ENCODE measurements around the gene RSPH6A.

RSPH6A gene

DNA sequence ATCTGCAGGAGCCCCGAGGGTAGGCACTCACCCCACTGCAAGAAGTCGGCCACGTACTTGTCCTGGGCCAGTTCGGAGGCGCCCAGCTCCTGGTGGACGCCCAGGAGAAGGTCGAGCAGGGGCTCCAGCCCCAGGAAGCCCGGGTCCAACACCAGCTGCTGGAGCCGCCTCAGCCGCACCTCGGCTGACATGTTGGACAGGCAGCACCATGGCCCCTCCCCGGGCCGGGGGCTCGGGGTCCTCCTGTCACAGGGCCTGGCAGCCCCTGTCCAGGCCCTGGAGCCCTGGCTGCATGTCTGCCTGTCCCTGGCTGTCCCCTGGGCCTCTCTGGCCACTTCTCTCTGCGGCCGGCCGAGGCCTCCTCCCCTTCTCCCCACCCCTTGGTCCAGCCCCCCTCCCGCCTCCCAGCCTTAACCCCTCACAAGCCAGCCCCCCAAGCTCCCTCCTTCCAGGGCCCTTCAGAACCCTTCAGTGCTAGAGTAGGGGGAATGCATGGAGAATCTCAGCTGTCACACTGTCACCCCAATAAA, 32.9 kb downstream of the RSPH6A start, which contains the start of gene DMPK:
Gene DMPK, minus strand, starts transcription at position 329 of the 530 bp plus-strand sequence. Its CDS starts 138 bp downstream, at position 191.
- H3K4me3 ChIP-seq (ENCODE audit: control insufficient read depth, low read depth, low read length), result peak within 1 kb of the TSS; percentile 72
- DNase-seq (ENCODE audit: low read depth), result no peak
- TF ChIP-seq, protein P1, sequence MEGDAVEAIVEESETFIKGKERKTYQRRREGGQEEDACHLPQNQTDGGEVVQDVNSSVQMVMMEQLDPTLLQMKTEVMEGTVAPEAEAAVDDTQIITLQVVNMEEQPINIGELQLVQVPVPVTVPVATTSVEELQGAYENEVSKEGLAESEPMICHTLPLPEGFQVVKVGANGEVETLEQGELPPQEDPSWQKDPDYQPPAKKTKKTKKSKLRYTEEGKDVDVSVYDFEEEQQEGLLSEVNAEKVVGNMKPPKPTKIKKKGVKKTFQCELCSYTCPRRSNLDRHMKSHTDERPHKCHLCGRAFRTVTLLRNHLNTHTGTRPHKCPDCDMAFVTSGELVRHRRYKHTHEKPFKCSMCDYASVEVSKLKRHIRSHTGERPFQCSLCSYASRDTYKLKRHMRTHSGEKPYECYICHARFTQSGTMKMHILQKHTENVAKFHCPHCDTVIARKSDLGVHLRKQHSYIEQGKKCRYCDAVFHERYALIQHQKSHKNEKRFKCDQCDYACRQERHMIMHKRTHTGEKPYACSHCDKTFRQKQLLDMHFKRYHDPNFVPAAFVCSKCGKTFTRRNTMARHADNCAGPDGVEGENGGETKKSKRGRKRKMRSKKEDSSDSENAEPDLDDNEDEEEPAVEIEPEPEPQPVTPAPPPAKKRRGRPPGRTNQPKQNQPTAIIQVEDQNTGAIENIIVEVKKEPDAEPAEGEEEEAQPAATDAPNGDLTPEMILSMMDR (IDR thresholded peaks at IDR 0.05; ENCODE audit: control insufficient read depth, insufficient read depth, low read depth, low read length, missing control alignments), result no peak

DNA sequence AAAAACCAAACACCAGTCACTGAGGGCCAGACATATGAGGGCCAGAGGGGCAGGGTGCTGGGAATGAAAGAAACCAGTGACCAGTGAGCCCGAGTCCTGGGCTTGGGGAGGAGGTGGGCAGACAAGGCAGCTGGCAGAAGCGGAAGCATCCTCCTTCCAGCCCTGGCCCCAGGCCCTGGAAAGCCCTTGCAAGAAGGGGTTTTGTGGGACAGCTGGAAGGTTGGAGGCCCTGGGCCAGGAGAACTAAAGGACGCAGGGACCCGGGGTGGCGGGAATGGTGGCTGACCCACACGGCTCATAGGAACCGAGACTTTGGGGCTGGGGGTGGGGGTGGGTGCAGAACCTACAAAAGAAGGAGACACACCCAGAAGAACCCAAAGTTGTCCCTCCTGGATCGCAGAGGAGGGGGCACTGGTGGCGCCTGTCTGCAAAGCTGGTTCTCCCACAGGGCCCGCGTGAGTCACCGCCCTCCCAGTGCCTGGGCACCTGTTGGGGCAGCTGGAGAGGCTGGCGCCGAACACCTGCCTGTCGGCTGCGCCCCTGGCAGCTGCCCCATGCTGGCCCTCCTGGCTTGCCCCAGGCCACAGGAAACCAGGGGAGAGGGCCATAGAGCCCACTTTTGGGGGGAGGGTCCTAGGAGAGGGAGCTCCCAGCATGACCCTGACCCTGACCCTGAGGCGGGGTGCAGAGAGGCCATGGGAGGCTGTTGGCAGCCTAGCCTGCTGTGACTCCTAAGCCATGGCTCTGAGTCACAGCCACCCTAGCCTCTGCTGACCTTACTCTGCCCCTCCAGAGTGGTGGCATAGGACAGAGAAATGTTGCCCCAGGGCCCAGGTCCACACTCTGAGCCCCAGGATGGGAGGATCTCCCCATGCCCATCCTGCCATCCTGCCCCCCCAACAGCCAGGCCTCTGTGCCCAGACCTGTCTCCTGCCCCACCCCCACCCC, 33.6 kb downstream of the RSPH6A start:
- peak overlapping the region; percentile 72 for H3K4me3 ChIP-seq (ENCODE audit: control insufficient read depth, low read depth, low read length)
- DNase-seq (ENCODE audit: low read depth), result no peak
- TF ChIP-seq, protein P1 (IDR thresholded peaks at IDR 0.05; ENCODE audit: control insufficient read depth, insufficient read depth, low read depth, low read length, missing control alignments), result no peak

DNA sequence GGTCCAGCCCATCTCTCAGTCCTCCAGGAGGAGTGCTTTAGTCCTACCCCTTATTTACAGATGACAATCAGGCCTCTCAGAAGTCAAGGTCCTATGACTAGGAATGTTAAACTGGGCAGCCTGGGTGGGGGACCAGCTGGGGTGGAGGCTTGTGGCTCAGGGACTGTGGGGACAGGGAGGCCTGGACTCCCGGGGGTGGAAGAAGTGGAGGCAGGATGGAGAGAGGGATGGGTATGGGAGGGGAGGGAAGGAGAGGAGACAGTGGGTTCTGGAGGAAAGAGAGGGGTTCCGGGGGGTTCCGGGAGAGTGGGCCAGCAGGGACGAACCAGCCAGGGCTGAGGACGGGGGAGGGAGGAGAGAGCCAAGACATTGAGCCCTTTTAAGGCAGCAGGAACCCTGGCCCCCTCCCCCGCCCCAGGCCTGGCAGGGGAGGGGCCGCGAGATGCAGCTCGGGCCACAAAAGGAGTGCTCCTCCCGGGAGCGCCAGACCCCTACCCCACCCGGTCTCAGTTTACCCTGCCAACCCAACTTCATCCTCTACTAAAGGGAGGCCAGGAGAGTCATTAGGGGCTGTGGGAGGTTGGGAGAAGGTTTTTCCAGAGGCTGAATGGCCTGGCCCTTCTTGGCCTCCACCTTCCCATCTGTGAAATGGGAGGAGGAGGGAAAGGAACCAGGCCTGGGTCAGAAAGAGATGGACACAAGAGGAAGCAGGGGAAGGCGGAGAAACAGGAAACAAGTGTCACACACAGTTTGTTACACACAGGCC, 34.5 kb downstream of the RSPH6A start:
- H3K4me3 ChIP-seq (ENCODE audit: control insufficient read depth, low read depth, low read length), result peak overlapping the region; percentile 72
- DNase-seq (ENCODE audit: low read depth), result no peak
- TF ChIP-seq, protein P1 (IDR thresholded peaks at IDR 0.05; ENCODE audit: control insufficient read depth, insufficient read depth, low read depth, low read length, missing control alignments), result no peak

DNA sequence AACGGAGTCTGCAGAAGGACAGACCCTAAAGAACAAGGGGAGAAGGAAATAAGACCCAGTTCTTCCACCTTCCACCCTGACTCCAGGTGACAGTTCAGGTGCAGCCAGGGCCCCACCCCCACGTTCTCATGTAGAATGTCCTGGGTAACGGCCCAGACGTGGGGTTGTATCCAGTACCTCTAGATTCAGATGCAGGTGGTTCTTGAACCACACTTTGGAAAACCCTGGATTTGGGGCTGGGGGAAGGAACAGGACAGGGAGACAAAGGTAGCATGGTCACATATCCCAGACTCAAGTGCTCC, 35.0 kb downstream of the RSPH6A start:
- no peak for DNase-seq (ENCODE audit: low read depth)
- H3K4me3 ChIP-seq (ENCODE audit: control insufficient read depth, low read depth, low read length), result peak overlapping the region; percentile 72; the same call in 1 of the 2 replicates
- TF ChIP-seq, protein P1 (IDR thresholded peaks at IDR 0.05; ENCODE audit: control insufficient read depth, insufficient read depth, low read depth, low read length, missing control alignments), result no peak

DNA sequence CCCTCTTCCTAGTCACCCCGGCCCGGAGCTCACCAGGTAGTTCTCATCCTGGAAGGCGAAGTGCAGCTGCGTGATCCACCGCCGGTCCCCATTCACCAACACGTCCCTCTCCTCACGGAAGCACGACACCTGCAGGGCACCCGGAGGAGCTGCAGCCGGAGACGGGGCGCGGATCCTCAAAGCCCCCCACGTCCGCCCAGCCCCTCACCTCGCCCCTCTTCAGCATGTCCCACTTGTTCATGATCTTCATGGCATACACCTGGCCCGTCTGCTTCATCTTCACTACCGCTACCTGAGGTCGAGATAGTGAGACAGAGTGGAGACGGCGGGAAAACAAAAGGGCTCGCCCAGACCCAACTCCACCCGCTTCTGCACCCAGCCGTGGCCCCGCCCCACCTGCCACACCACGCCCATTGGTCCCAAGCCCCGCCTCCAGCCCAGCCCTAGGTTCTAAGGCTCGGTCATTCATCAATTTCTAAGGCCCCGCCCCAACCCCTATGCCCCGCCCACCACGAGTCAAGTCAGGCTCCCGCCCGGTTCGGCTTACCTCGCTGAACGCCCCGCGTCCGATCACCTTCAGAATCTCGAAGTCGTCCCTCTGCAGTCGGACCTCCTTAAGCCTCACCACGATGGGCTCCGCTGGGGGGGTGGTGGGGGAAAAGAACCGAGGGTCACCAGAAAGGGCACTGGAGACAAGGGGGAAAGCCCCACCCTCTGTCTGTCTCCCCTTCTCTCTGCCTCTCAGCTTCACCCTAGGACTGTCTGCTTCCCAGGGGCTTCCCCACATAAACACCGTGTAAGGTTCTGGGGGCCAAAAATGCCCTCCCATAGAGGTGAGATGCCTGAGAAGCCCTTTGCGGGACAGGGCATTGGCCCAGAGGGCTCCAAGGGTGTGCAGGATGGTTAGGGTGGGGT, 35.6 kb downstream of the RSPH6A start:
- DNase-seq (ENCODE audit: low read depth), result no peak
- no peak overlapping the region for H3K4me3 ChIP-seq (ENCODE audit: control insufficient read depth, low read depth, low read length)
- TF ChIP-seq, protein P1 (IDR thresholded peaks at IDR 0.05; ENCODE audit: control insufficient read depth, insufficient read depth, low read depth, low read length, missing control alignments), result no peak
